ENCODE measurements around the gene TPSD1.
"Not testable (repeated sequence)": the region's sequence is repeated elsewhere in the genome, so short reads cannot be mapped to it uniquely, and the experiment has no call there.

Gene TPSD1

GRCh38 chr16:1283996-1284616 lies 28.2 kb downstream of the TPSD1 start:
- DNase-seq, result no peak

- DNase-seq, result no peak
Observed at GRCh38 chr16:1285669-1286512, 30.0 kb downstream of the TPSD1 start.

GRCh38 chr16:1286513-1287094 lies 30.7 kb downstream of the TPSD1 start:
- DNase-seq, result no peak

GRCh38 chr16:1287982-1288670 lies 32.3 kb downstream of the TPSD1 start:
- DNase-seq, result no peak

GRCh38 chr16:1288813-1289476 lies 33.1 kb downstream of the TPSD1 start:
- DNase-seq, result no peak

- no peak for DNase-seq
Observed at GRCh38 chr16:1289477-1289866, 33.6 kb downstream of the TPSD1 start.

- no peak for DNase-seq
Observed at GRCh38 chr16:1290063-1290501, 34.2 kb downstream of the TPSD1 start.

GRCh38 chr16:1290860-1291575 lies 35.1 kb downstream of the TPSD1 start:
- DNase-seq, result no peak

- DNase-seq, result no peak
Observed at GRCh38 chr16:1291576-1291974, 35.7 kb downstream of the TPSD1 start.

GRCh38 chr16:1292208-1292607 lies 36.3 kb downstream of the TPSD1 start:
- not testable (repeated sequence) for DNase-seq

- DNase-seq, result not testable (repeated sequence)
Observed at GRCh38 chr16:1292808-1293207, 36.9 kb downstream of the TPSD1 start.

- no peak for DNase-seq
Observed at GRCh38 chr16:1293921-1294656, 38.2 kb downstream of the TPSD1 start.

- no peak for DNase-seq
Observed at GRCh38 chr16:1295465-1295864, 39.6 kb downstream of the TPSD1 start.

GRCh38 chr16:1296688-1297017 lies 40.8 kb downstream of the TPSD1 start:
- DNase-seq, result not testable (repeated sequence)

GRCh38 chr16:1297018-1297696 lies 41.3 kb downstream of the TPSD1 start:
- DNase-seq, result no peak

- no peak for DNase-seq
Observed at GRCh38 chr16:1298406-1298805, 42.5 kb downstream of the TPSD1 start.

- no peak for DNase-seq
Observed at GRCh38 chr16:1299012-1299867, 43.4 kb downstream of the TPSD1 start.

GRCh38 chr16:1299868-1300203 lies 44.0 kb downstream of the TPSD1 start:
- DNase-seq, result no peak

- peak; percentile 72 for DNase-seq
Observed at GRCh38 chr16:1300664-1301476, 45.0 kb downstream of the TPSD1 start.
